ENCODE measurements around the gene NAV1.

NAV1 gene

GRCh38 chr1:201525193-201525778 is 13.6 kb upstream of the NAV1 start:
- DNase-seq: no peak

- DNase-seq: no peak
Measured at GRCh38 chr1:201527879-201528278, 11.0 kb upstream of the NAV1 start.

DNA sequence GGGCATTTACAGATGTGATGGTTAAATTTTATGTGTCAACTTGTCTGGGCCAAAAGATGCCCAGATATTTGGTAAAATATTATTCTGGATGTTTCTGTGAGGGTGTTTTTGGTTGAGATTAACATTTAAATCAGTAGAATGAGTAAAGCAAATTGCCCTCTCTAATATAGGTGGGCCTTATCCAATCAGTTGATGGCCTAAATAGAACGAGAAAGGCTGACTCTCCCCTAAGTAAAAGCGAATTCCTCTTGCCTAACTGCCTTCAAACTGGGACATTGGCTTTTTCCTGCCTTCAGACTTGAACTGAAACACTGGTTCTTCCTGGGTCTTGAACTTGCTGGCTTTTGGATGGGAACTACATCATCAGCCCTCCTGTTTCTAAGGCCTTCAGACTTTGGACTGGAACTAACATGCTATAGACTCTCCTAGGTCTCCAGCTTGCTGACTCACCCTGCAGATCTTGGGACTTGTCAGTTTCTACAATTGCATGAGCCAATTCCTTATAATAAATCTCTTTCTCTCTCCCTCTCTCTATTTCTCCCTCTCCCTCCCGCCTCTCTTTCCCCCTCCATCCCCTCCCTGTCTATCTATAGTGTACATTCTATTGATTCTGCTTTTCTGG is 10.2 kb upstream of the NAV1 start:
- no peak for DNase-seq

DNA sequence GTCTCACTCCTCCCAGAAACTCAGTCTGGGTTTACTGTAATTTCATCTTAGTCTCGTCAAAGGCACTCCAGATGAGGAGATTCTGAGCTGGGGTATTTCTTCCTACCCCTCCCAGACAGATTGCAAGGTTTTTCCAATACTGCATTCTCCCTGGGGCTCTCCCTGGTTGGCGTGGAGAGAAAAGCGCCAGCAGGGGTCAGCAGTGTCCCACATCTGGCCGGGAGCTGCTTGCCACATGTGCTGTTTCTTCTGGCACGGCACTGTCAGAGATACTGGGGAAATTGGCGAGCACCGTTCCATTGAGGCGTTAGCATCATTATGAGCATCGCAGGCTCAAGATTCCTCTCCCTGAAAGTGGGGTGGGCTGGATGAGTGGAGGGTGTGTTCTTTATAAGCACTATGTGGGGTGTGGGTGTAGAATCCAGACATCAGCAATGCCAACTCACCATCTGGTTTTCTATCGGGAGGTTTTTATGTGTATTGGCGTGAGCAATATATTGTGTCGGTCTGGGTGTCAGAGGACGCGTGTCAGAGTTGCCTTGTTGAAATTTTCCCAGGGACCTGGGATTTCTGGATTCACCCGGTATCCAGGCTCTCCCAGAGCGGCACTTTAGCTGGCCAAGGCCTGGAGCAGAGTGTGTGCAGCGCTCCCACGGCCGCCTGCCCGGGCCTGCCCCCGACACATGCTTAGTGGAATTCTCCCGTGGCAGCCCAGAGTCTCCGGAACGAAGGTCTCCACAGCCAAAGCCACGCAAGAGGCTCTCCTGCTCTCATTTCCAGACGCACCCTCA is 8.0 kb upstream of the NAV1 start:
- peak; percentile 26 to 34 for DNase-seq

DNA sequence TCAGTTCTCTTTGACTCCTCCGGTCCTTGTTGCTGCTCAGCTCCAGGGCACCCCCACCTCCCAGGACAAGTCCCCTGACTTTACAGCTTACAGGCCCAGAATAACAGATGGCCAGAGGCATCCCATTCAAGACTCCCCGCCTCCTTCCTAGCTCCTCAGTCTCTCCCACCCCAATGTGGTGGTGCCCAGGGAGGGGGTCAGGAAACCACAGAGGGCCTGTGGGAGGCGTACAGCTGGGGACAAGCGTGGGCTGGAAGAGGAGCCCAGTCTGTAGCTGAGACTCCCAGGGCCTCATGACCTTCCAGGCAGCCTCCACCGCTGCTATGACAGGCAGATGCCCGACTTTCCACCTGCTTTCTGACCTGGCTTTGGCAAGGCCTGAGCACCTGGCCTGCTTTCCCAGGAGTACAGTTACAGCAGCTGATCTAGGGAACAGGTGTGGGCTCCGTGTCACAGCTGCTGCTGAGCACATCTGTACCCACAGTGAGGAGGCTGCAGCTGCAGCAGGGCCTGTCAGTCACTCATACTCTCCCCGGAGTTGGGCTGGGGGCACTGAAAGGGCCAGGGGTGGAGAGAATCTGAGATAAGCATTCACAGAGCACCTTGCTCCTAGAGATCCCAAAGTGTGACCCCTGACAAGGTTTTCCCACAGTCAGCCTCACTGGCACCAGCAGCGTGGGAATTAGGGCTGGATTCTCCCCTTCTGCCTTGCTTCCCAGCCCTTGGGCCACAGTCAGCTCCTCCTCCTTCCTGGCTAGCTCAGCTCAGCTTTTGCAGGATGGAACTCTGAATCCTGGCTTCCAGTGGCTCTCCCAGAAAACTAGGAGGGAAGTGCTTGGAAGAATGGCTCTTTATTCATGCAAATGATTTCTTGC is 7.1 kb upstream of the NAV1 start:
- DNase-seq: no peak

GRCh38 chr1:201533836-201534235 is 5.1 kb upstream of the NAV1 start:
- no peak for DNase-seq

GRCh38 chr1:201535046-201535918 is 3.6 kb upstream of the NAV1 start:
- no peak for DNase-seq

GRCh38 chr1:201535919-201536245 is 3.0 kb upstream of the NAV1 start:
- no peak for DNase-seq

DNA sequence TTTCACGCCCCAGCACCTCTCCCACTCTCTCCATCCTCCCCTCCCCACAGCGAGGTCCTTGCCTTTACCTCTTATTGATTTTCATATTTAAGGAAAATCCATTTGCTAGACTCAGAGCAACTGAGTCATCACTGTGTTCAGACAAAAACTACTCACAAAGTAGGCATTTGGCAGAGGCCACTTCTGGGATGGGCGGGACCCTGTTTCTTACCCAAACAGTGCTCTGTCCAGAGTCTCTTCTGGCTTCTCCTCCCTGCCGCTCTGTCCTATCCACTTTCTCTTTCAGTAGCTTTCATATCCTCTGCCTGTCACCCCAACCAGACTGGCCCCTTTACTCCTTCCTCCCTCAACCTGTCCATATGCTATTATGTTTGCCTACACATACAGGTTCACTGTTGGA is 2.4 kb upstream of the NAV1 start:
- DNase-seq: no peak

DNA sequence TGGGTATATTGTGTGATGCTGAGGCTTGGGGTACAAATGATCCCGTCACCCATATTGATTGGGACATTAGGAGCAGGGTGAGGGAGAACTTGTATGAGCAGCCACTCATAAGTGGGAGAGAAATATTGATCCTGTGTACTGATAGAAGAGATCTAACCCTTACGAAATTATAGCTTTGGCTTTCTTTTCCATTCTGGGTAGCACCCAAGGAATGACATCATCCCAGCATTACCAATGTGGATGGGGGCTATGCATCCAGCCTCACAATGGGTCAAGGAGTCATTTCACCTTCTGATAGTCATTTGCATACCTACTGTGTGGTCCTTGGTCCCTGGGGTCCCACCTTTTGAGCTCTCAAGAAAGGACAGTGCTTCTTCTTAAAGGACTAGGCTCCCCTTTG is 1.9 kb upstream of the NAV1 start:
- no peak for DNase-seq

GRCh38 chr1:201537467-201537866 is 1.5 kb upstream of the NAV1 start:
- DNase-seq: no peak

- no peak for DNase-seq
Measured at GRCh38 chr1:201537891-201538611, 876 bp upstream of the NAV1 start.

- DNase-seq: no peak
Measured at GRCh38 chr1:201539561-201540431, 869 bp downstream of the NAV1 start.

- DNase-seq: no peak
Measured at GRCh38 chr1:201540846-201541735, 2.2 kb downstream of the NAV1 start.

DNA sequence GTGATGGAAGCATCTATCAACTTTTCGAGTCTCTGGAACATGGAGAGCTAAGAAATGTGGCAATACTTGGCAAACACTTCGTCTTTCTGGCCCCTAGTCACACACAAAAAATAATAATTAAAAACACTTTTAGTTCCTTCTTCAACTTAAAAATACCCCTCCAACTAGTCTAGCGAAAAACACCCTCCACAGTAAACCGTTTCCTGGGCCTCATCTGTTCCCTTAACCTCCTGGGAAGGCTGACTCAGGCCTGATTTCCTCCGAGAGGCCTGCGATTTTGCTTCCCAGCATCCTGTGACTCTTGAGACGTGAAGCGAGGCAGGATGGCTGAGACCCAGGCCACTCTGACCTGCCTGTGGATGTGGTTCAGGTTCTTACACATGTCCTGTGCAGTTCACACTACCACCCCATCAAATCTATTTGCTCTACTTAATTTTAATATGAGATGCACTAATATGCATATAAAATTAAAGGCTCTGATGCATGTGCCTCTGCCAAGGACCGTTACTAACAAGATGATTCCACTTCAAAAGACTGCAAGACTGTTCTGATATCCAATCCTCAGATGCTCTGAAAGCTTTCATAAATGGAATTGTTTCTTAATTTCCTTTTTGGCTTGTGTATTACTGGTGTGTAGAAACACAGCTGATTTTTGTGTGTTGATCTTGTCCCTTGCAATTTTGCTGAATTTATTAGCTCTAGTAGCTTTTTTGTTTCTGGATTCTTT is 3.5 kb downstream of the NAV1 start:
- DNase-seq: no peak

DNA sequence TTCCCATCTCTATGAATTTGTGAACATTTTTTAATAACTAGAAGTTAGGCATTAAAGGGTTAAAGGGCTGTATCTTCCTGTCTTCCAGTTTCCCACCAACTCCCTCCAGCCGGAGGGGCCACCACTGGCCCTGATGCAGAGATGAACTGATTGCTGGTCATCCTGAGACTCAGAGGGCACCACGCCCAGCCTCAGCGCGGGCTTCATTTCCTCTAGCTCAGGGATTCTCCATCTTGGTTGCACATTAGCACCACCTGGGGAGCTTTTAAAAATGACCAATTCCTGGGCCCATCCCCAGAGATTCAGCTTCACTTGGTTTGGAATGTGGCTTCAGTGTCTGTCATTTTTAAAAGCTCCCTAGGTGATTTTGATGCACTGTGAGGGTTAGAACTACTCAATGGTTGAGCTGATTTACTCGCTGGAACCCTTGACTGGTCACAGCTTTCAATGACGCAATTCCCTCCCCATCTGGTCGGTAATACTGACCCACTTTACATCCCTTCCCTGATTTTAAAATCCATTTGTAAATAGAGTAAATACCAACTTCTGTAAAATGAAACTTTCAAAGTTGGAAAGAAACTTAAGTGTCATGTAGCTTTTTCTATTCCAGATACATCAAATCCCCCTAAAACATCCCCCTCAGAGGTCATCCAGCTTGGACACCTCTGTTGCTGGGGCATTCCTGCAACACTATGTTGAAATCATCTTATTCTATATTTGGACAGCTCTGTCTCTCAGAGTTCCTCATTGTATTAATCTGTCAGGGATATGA is 5.1 kb downstream of the NAV1 start:
- DNase-seq: no peak

GRCh38 chr1:201544710-201545109 is 5.8 kb downstream of the NAV1 start:
- no peak for DNase-seq

- DNase-seq: no peak
Measured at GRCh38 chr1:201545851-201546492, 7.0 kb downstream of the NAV1 start.
